Measurements from ENCODE around the gene OPN1MW. TPM values are rescaled to one million over a fixed set of nuclear protein-coding genes. Genes with fewer than 3 reads are reported as not detected.
"Not testable (repeated sequence)": the region's sequence is repeated elsewhere in the genome, so short reads cannot be mapped to it uniquely, and the experiment has no call there.

Gene OPN1MW
- total RNA-seq, 2 experiments from 2014 or later, result not detected

GRCh38 chrX:154142386-154142785 lies 40.0 kb upstream of the OPN1MW start:
- Histone ChIP-seq H3K4me3 (ENCODE audit: low read depth, low read length, poor library complexity, severe bottlenecking) (no peak overlapping the region), H2AFZ (ENCODE audit: low read length) (no peak overlapping the region), H3K27ac (ENCODE audit: low read depth, low read length, poor library complexity, severe bottlenecking) (no peak overlapping the region), H3K4me1 (ENCODE audit: insufficient read depth, low read length, poor library complexity, severe bottlenecking) (no peaks in the 10 kb centered on the region), H3K9me2 (ENCODE audit: insufficient read depth, low read length) (no peaks in the 10 kb centered on the region), H3K79me2 (ENCODE audit: insufficient read depth, low read depth, low read length) (no peaks in the 10 kb centered on the region), H3K9me3 (ENCODE audit: low read length) (no peaks in the 10 kb centered on the region), H4K20me1 (ENCODE audit: insufficient read depth, low read length) (no peaks in the 10 kb centered on the region), H3K4me2 (ENCODE audit: low read length) (no peak overlapping the region), H3K36me3 (ENCODE audit: insufficient read depth, low read length) (no peaks in the 10 kb centered on the region)
- TF ChIP-seq, protein P1, sequence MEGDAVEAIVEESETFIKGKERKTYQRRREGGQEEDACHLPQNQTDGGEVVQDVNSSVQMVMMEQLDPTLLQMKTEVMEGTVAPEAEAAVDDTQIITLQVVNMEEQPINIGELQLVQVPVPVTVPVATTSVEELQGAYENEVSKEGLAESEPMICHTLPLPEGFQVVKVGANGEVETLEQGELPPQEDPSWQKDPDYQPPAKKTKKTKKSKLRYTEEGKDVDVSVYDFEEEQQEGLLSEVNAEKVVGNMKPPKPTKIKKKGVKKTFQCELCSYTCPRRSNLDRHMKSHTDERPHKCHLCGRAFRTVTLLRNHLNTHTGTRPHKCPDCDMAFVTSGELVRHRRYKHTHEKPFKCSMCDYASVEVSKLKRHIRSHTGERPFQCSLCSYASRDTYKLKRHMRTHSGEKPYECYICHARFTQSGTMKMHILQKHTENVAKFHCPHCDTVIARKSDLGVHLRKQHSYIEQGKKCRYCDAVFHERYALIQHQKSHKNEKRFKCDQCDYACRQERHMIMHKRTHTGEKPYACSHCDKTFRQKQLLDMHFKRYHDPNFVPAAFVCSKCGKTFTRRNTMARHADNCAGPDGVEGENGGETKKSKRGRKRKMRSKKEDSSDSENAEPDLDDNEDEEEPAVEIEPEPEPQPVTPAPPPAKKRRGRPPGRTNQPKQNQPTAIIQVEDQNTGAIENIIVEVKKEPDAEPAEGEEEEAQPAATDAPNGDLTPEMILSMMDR (conservative IDR thresholded peaks at IDR 0.05; ENCODE audit: low read length), result no peak
- TF ChIP-seq EZH2phosphoT487 (IDR thresholded peaks at IDR 0.05; ENCODE audit: borderline replicate concordance, low read depth, low read length), result no peak
- no peak for DNase-seq (ENCODE audit: low spot score)
- POLR2A ChIA-PET, result no interaction called here
- CTCF ChIA-PET (ENCODE audit: unreplicated experiment), result no interaction called here
- intact Hi-C loops (cut with micrococcal nuclease; ENCODE audit: unreplicated experiment), result no loop called here
- BruUV-seq (replicated peaks), result no TSS peak

GRCh38 chrX:154142950-154143745 lies 39.2 kb upstream of the OPN1MW start:
- intact Hi-C loops (cut with micrococcal nuclease; ENCODE audit: unreplicated experiment), result no loop called here
- BruUV-seq (replicated peaks), result no TSS peak

DNA sequence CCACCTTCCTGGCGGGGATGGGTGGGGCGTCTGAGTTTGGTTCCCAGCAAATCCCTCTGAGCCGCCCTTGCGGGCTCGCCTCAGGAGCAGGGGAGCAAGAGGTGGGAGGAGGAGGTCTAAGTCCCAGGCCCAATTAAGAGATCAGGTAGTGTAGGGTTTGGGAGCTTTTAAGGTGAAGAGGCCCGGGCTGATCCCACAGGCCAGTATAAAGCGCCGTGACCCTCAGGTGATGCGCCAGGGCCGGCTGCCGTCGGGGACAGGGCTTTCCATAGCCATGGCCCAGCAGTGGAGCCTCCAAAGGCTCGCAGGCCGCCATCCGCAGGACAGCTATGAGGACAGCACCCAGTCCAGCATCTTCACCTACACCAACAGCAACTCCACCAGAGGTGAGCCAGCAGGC lies 38.4 kb upstream of the OPN1MW start, which contains the start of gene OPN1LW:
Gene OPN1LW, plus strand, starts transcription at position 234 of the 400 bp plus-strand sequence. Its CDS starts 41 bp downstream, at position 275.
- DNase-seq (ENCODE audit: low spot score); H3K9me3 ChIP-seq (ENCODE audit: low read length); H3K36me3 ChIP-seq (ENCODE audit: insufficient read depth, low read length); POLR2A ChIA-PET; CTCF ChIA-PET (ENCODE audit: unreplicated experiment); H3K4me2 ChIP-seq (ENCODE audit: low read length); H2AFZ ChIP-seq (ENCODE audit: low read length); H3K9me2 ChIP-seq (ENCODE audit: insufficient read depth, low read length); BruUV-seq (replicated peaks); intact Hi-C loops (cut with micrococcal nuclease; ENCODE audit: unreplicated experiment); H3K4me3 ChIP-seq (ENCODE audit: low read depth, low read length, poor library complexity, severe bottlenecking); H3K4me1 ChIP-seq (ENCODE audit: insufficient read depth, low read length, poor library complexity, severe bottlenecking); H4K20me1 ChIP-seq (ENCODE audit: insufficient read depth, low read length); H3K27ac ChIP-seq (ENCODE audit: low read depth, low read length, poor library complexity, severe bottlenecking); H3K79me2 ChIP-seq (ENCODE audit: insufficient read depth, low read depth, low read length): not testable (repeated sequence)

More at GRCh38 chrX:154142950-154143745, 39.2 kb upstream of the OPN1MW start:
- H3K79me2 ChIP-seq (ENCODE audit: insufficient read depth, low read depth, low read length), result no peaks in the 10 kb centered on the region
- no peaks in the 10 kb centered on the region for H3K4me1 ChIP-seq (ENCODE audit: insufficient read depth, low read length, poor library complexity, severe bottlenecking)
- H2AFZ ChIP-seq (ENCODE audit: low read length), result no peak overlapping the region
- H3K4me3 ChIP-seq (ENCODE audit: low read depth, low read length, poor library complexity, severe bottlenecking), result no peak overlapping the region
- H3K27ac ChIP-seq (ENCODE audit: low read depth, low read length, poor library complexity, severe bottlenecking), result no peak overlapping the region
- TF ChIP-seq, protein P1 (conservative IDR thresholded peaks at IDR 0.05; ENCODE audit: low read length), result no peak
- no peak for TF ChIP-seq EZH2phosphoT487 (IDR thresholded peaks at IDR 0.05; ENCODE audit: borderline replicate concordance, low read depth, low read length)
- ChIA-PET CTCF (ENCODE audit: unreplicated experiment) (no interaction called here), POLR2A (no interaction called here)
- no peak overlapping the region for H3K4me2 ChIP-seq (ENCODE audit: low read length)
- H3K9me2 ChIP-seq (ENCODE audit: insufficient read depth, low read length), result no peaks in the 10 kb centered on the region
- no peak for DNase-seq (ENCODE audit: low spot score)
- H3K36me3 ChIP-seq (ENCODE audit: insufficient read depth, low read length), result no peaks in the 10 kb centered on the region
- H3K9me3 ChIP-seq (ENCODE audit: low read length), result no peaks in the 10 kb centered on the region
- H4K20me1 ChIP-seq (ENCODE audit: insufficient read depth, low read length), result no peaks in the 10 kb centered on the region

GRCh38 chrX:154151030-154151429 lies 31.4 kb upstream of the OPN1MW start:
- CTCF ChIA-PET (ENCODE audit: unreplicated experiment); H3K9me3 ChIP-seq (ENCODE audit: low read length); H3K9me2 ChIP-seq (ENCODE audit: insufficient read depth, low read length); H3K36me3 ChIP-seq (ENCODE audit: insufficient read depth, low read length); BruUV-seq (replicated peaks); H3K4me3 ChIP-seq (ENCODE audit: low read depth, low read length, poor library complexity, severe bottlenecking); POLR2A ChIA-PET; H2AFZ ChIP-seq (ENCODE audit: low read length); H3K4me1 ChIP-seq (ENCODE audit: insufficient read depth, low read length, poor library complexity, severe bottlenecking); H3K4me2 ChIP-seq (ENCODE audit: low read length); H4K20me1 ChIP-seq (ENCODE audit: insufficient read depth, low read length); intact Hi-C loops (cut with micrococcal nuclease; ENCODE audit: unreplicated experiment); H3K27ac ChIP-seq (ENCODE audit: low read depth, low read length, poor library complexity, severe bottlenecking); DNase-seq (ENCODE audit: low spot score); H3K79me2 ChIP-seq (ENCODE audit: insufficient read depth, low read depth, low read length): not testable (repeated sequence)

DNA sequence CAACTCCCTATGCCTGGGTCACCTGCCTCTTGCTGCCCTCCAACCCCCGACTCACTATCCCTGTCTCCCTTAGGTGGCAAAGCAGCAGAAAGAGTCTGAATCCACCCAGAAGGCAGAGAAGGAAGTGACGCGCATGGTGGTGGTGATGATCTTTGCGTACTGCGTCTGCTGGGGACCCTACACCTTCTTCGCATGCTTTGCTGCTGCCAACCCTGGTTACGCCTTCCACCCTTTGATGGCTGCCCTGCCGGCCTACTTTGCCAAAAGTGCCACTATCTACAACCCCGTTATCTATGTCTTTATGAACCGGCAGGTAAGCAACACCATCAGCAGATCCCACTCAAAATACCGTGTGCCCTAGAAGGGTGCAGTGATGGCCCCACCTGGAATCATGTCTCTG lies 26.2 kb upstream of the OPN1MW start:
- H3K4me2 ChIP-seq (ENCODE audit: low read length); H3K9me3 ChIP-seq (ENCODE audit: low read length); intact Hi-C loops (cut with micrococcal nuclease; ENCODE audit: unreplicated experiment); H3K9me2 ChIP-seq (ENCODE audit: insufficient read depth, low read length); H4K20me1 ChIP-seq (ENCODE audit: insufficient read depth, low read length); H3K27ac ChIP-seq (ENCODE audit: low read depth, low read length, poor library complexity, severe bottlenecking); H2AFZ ChIP-seq (ENCODE audit: low read length); H3K4me1 ChIP-seq (ENCODE audit: insufficient read depth, low read length, poor library complexity, severe bottlenecking); POLR2A ChIA-PET; BruUV-seq (replicated peaks); H3K36me3 ChIP-seq (ENCODE audit: insufficient read depth, low read length); H3K4me3 ChIP-seq (ENCODE audit: low read depth, low read length, poor library complexity, severe bottlenecking); DNase-seq (ENCODE audit: low spot score); CTCF ChIA-PET (ENCODE audit: unreplicated experiment); H3K79me2 ChIP-seq (ENCODE audit: insufficient read depth, low read depth, low read length): not testable (repeated sequence)
